ENCODE data around the gene DISC1. TPM values are rescaled to one million over a fixed set of nuclear protein-coding genes. Genes with fewer than 3 reads are reported as not detected.
A peak's percentile ranks its signal among the peaks of the same experiment; 100 is the strongest.

Gene DISC1
- total RNA-seq, 1 donor from 2014 or later, result 3.5 TPM

DNA sequence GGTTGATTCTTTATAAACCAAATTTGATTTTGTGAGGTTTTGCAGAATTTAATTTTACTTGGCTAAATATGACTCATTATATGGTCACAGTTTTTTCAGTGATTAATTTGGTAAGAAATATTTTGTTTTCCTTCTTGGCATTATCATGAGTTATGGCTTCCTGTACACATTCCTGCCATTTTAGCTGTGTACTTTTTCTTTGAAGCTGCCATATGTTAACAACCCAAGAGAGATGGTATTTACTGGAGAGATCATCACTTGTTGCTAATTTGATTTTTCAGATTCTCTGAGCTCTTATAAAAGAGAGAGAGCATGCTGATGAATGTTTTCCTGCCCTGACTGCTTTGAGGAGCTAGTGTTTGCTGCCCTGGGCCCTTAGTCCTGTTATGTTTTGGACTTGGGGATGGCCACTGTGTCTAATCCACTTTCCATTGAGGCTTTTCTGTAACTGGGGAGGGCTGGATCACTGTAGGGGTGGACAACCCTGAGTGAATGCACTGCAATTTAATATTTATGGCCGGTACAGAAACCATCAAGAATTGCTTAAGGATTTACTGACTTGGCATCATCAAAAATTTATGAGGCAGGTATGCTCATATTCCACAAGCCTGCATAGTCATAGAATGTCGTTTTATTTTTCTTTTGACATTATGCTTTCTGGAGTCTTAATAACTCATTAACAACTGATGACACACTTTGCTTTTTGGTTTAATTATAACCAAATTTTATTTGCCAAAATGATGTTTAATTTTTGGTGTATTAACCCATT, 200.9 kb downstream of the DISC1 start:
- no peak for DNase-seq
- peaks cover under 1% of the 10 kb centered on the region for H3K36me3 ChIP-seq
- no peaks in the 10 kb centered on the region for H3K9me3 ChIP-seq (replicated peaks)
- H3K27me3 ChIP-seq (ENCODE audit: low read depth), result no peaks in the 10 kb centered on the region
- TF ChIP-seq, protein P1, sequence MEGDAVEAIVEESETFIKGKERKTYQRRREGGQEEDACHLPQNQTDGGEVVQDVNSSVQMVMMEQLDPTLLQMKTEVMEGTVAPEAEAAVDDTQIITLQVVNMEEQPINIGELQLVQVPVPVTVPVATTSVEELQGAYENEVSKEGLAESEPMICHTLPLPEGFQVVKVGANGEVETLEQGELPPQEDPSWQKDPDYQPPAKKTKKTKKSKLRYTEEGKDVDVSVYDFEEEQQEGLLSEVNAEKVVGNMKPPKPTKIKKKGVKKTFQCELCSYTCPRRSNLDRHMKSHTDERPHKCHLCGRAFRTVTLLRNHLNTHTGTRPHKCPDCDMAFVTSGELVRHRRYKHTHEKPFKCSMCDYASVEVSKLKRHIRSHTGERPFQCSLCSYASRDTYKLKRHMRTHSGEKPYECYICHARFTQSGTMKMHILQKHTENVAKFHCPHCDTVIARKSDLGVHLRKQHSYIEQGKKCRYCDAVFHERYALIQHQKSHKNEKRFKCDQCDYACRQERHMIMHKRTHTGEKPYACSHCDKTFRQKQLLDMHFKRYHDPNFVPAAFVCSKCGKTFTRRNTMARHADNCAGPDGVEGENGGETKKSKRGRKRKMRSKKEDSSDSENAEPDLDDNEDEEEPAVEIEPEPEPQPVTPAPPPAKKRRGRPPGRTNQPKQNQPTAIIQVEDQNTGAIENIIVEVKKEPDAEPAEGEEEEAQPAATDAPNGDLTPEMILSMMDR (IDR thresholded peaks at IDR 0.05; ENCODE audit: borderline replicate concordance), result no peak
- peaks cover 56% of the 10 kb centered on the region for H3K4me1 ChIP-seq
- H3K27ac ChIP-seq (replicated peaks), result peak overlapping the region; percentile 12
- intact Hi-C loops (cut with micrococcal nuclease), result no loop called here
- no peak overlapping the region for H3K4me3 ChIP-seq

DNA sequence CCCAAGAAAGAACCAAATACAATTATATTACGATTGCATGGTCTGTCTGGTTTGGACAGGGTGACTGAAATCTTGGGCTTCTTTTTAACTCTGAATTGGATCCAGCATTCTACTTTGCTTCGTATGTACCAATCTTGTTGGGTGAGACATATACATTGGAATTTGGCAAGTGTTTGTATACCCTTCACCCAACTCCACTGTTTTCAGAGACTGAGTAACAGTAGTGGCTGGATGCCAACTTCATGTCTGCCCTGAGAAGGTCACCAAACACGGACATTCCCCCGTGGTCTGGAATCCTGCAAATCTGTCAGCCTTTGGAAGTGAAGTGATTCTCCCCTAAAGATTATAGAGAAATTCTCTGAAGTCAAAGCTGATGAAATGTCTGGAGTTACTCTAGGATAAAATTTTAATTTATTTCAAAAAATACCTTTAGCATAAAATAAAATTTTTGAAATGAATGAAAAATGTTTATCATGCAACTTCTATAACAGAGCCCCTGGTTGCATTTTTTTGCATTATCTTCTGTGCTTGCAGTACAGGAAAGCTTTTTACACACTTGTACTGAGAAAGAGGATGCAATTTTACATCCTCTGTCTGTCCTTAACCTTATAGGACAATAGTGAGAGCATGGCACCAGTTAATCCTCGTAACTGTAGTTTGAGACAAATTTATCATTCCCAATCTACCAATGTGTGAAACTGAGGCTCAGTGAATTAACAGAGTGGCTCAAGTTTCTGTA, 201.8 kb downstream of the DISC1 start:
- Histone ChIP-seq H3K9me3 (replicated peaks) (no peaks in the 10 kb centered on the region), H3K4me1 (peaks cover 48% of the 10 kb centered on the region), H3K27me3 (ENCODE audit: low read depth) (no peaks in the 10 kb centered on the region), H3K27ac (replicated peaks) (peak overlapping the region; percentile 12), H3K4me3 (no peak overlapping the region), H3K36me3 (no peaks in the 10 kb centered on the region)
- no peak for DNase-seq
- intact Hi-C loops (cut with micrococcal nuclease), result no loop called here
- TF ChIP-seq, protein P1 (IDR thresholded peaks at IDR 0.05; ENCODE audit: borderline replicate concordance), result no peak

DNA sequence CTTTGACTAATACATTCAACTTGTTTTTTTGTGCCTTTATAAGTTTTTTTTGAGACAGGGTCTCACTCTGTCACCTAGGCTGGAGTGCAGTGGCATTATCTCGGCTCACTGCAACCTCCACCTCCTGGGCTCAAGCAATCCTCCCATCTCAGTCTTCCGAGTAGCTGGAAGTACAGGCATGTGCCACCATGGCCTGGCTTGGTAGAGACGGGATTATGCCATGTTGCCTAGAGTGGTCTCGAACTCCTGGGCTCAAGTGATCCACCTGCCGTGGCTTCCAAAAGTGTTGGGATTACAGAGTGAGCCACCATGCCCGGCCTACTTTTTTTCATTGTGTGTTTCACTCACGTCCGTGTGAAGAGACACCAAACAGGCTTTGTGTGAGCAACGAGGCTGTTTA, 202.7 kb downstream of the DISC1 start:
- H3K9me3 ChIP-seq (replicated peaks), result no peaks in the 10 kb centered on the region
- intact Hi-C loops (cut with micrococcal nuclease), result no loop called here
- H3K4me3 ChIP-seq, result no peak overlapping the region
- H3K36me3 ChIP-seq, result no peaks in the 10 kb centered on the region
- TF ChIP-seq, protein P1 (IDR thresholded peaks at IDR 0.05; ENCODE audit: borderline replicate concordance), result no peak
- no peak for DNase-seq
- H3K27me3 ChIP-seq (ENCODE audit: low read depth), result no peaks in the 10 kb centered on the region
- H3K27ac ChIP-seq (replicated peaks), result no peak overlapping the region
- H3K4me1 ChIP-seq, result peaks cover 41% of the 10 kb centered on the region

DNA sequence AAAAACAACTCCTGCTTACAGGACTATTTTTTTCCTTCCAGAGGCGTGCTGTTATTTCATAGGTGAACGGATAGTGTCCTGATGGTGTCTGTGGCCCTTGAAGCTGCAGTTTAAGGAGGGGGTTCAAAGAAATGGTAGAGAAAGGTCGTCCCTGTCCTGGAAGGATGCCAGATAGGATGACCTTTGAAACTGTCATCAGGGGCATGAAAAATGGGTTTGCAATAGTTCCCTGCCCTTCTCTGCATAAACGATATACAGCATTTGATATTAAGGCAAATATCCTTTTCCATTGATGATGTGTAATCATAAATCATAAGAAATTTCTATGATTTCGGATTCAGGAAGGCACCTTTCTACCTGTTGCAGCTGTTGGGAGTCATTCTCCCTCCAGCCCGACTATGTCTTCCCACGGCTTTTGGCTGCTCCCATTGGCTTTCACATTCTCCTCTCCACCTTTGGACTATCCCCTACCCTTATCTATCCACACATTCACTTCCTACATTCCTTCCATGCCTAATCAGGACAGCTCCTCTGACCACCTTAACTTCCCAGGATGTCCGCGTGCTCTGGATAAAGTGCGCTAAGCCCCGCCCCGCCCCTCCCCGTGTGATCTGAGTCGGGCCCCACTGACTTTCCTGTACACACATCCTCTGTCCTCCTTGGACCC, 209.8 kb downstream of the DISC1 start:
- no peak for DNase-seq
- Histone ChIP-seq H3K4me1 (peaks cover 33% of the 10 kb centered on the region), H3K27ac (replicated peaks) (no peak overlapping the region), H3K4me3 (no peak overlapping the region), H3K27me3 (ENCODE audit: low read depth) (no peaks in the 10 kb centered on the region), H3K36me3 (no peaks in the 10 kb centered on the region), H3K9me3 (replicated peaks) (no peaks in the 10 kb centered on the region)
- intact Hi-C loops (cut with micrococcal nuclease), result no loop called here
- TF ChIP-seq, protein P1 (IDR thresholded peaks at IDR 0.05; ENCODE audit: borderline replicate concordance), result no peak

DNA sequence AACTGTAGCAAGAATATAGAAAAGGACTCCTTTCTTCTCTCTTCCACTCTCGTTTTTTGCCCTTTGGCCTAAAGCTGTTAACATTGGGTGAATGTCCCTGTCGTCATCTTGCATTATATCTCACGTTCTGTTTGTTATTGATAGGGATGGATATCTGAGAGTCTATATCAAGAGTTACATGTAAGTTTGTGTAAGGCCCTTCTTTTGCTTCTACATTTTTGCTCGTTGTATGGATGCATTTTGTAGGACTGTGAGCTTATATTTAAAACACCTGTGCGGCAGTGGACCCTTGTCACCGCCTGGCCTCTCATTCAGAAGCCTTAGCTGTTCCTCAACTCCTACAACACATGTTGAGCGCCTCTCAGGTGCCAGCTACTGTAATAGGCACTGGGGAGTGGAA, 211.9 kb downstream of the DISC1 start:
- Histone ChIP-seq H3K27ac (replicated peaks) (no peak overlapping the region), H3K9me3 (replicated peaks) (no peaks in the 10 kb centered on the region), H3K27me3 (ENCODE audit: low read depth) (no peaks in the 10 kb centered on the region), H3K4me1 (peaks cover 50% of the 10 kb centered on the region), H3K36me3 (no peaks in the 10 kb centered on the region), H3K4me3 (no peak overlapping the region)
- TF ChIP-seq, protein P1 (IDR thresholded peaks at IDR 0.05; ENCODE audit: borderline replicate concordance), result no peak
- DNase-seq, result no peak
- intact Hi-C loops (cut with micrococcal nuclease), result no loop called here
